ENCODE measurements around the gene MSANTD2. TPM values are rescaled to one million over a fixed set of nuclear protein-coding genes. Genes with fewer than 3 reads are reported as not detected.
A peak's percentile ranks its signal among the peaks of the same experiment; 100 is the strongest.

The MSANTD2 gene
- total RNA-seq, 1 experiment from 2014 or later = 8.6 TPM

- ChIA-PET POLR2A (no interaction called here), CTCF (interaction anchor here (1.8 kb wide), 1 partner anchor 40 kb away, joined by 4 read pairs; no protein-coding TSS in a partner anchor), RAD21 (ENCODE audit: low non-redundant PET in 1 of 2, low total read pairs in 2 of 2, uncharacterized antibody in 2 of 2, unreplicated experiment in 2 of 2) (no interaction called here)
- TF ChIP-seq POLR2AphosphoS5 (IDR thresholded peaks at IDR 0.05; ENCODE audit: low read depth, low read length) = no peak
- TF ChIP-seq JUND (IDR thresholded peaks at IDR 0.05) = no peak
- Histone ChIP-seq H3K36me3 (ENCODE audit: control insufficient read depth in 1 of 2, insufficient read depth in 2 of 2, low read length in 2 of 2) (no peaks in the 10 kb centered on the region), H4K20me1 (ENCODE audit: insufficient read depth) (0 out of 2 replicates have a peak, but pooled peaks cover 9% of the 10 kb centered on the region), H3K27ac (ENCODE audit: low read depth, low read length) (no peak overlapping the region), H3K27me3 (ENCODE audit: insufficient read depth, low read length) (no peaks in the 10 kb centered on the region), H3K4me2 (ENCODE audit: low read length) (no peak overlapping the region), H3K79me2 (ENCODE audit: insufficient read depth, low read length) (peaks cover 84% of the 10 kb centered on the region), H2AFZ (ENCODE audit: low read depth, low read length, poor library complexity, severe bottlenecking) (no peak overlapping the region), H3K4me1 (ENCODE audit: control insufficient read depth in 1 of 2, insufficient read depth in 2 of 2, low read length in 2 of 2) (peaks cover 6 to 24% of the 10 kb centered on the region in 2 experiments; a peak in 3 of 4 replicates), H3K9me3 (ENCODE audit: control insufficient read depth in 1 of 2, insufficient read depth in 1 of 2, low read depth in 1 of 2, low read length in 2 of 2) (no peaks in the 10 kb centered on the region), H3K9me2 (ENCODE audit: insufficient read depth) (no peaks in the 10 kb centered on the region), H3K4me3 (replicated peaks in 1 of 2; ENCODE audit: low read depth in 1 of 2, low read length in 2 of 2) (no peak overlapping the region), H3K9ac (ENCODE audit: low read length) (no peak overlapping the region)
- DNase-seq (ENCODE audit: low read depth, low spot score) (no peak), ATAC-seq (no peak)
- intact Hi-C loops (cut with micrococcal nuclease) = no loop called here
- BruUV-seq (replicated peaks) = no TSS peak
Measured at GRCh38 chr11:124796312-124796711, 3.9 kb downstream of the MSANTD2 start.

- Histone ChIP-seq H4K20me1 (ENCODE audit: insufficient read depth) (0 out of 2 replicates have a peak, but pooled peaks cover 18% of the 10 kb centered on the region), H3K27me3 (ENCODE audit: insufficient read depth, low read length) (no peaks in the 10 kb centered on the region), H3K9ac (ENCODE audit: low read length) (no peak overlapping the region), H3K79me2 (ENCODE audit: insufficient read depth, low read length) (peaks cover 97% of the 10 kb centered on the region), H3K9me3 (ENCODE audit: control insufficient read depth in 1 of 2, insufficient read depth in 1 of 2, low read depth in 1 of 2, low read length in 2 of 2) (no peaks in the 10 kb centered on the region), H3K36me3 (ENCODE audit: control insufficient read depth in 1 of 2, insufficient read depth in 2 of 2, low read length in 2 of 2) (no peaks in the 10 kb centered on the region), H2AFZ (ENCODE audit: low read depth, low read length, poor library complexity, severe bottlenecking) (no peak overlapping the region), H3K27ac (ENCODE audit: low read depth, low read length) (no peak overlapping the region), H3K9me2 (ENCODE audit: insufficient read depth) (no peaks in the 10 kb centered on the region), H3K4me2 (ENCODE audit: low read length) (peak overlapping the region; percentile 30; the same call in 1 of the 2 replicates), H3K4me1 (ENCODE audit: control insufficient read depth in 1 of 2, insufficient read depth in 2 of 2, low read length in 2 of 2) (peaks cover 3 to 14% of the 10 kb centered on the region in 2 experiments; a peak in 3 of 4 replicates), H3K4me3 (replicated peaks in 1 of 2; ENCODE audit: low read depth in 1 of 2, low read length in 2 of 2) (no peak overlapping the region)
- POLR2A ChIA-PET = interaction anchor here (0.9 to 1.2 kb wide), 3 partner anchors 10 to 125 kb away, joined by 3 to 4 read pairs (median 3); no protein-coding TSS in a partner anchor
- intact Hi-C loops (cut with micrococcal nuclease) = loop anchor here (1.0 to 2.0 kb wide), 2 partner anchors 43 to 124 kb away; no protein-coding TSS in a partner anchor
- TF ChIP-seq CTCF (IDR thresholded peaks at IDR 0.05 in 2 of 3, conservative IDR thresholded peaks at IDR 0.05 in 1 of 3; ENCODE audit: borderline replicate concordance in 1 of 3, insufficient read depth in 1 of 3, low read depth in 2 of 3, low read length in 2 of 3) (peak; percentile 69 to 87 (median 73); a peak in 5 of 6 replicates), ZNF274 (IDR thresholded peaks at IDR 0.05; ENCODE audit: low read depth, low read length) (no peak), RAD21 (IDR thresholded peaks at IDR 0.05; ENCODE audit: low read depth) (peak; percentile 77), JUND (IDR thresholded peaks at IDR 0.05) (no peak), EGR1 (IDR thresholded peaks at IDR 0.05; ENCODE audit: low read depth) (no peak), SRF (IDR thresholded peaks at IDR 0.05; ENCODE audit: low read depth) (no peak)
- ATAC-seq (peak; percentile 93), DNase-seq (ENCODE audit: low read depth, low spot score) (peak; percentile 43)
- CTCF ChIA-PET = interaction anchor here (0.6 to 4.0 kb wide), 23 partner anchors 8 to 391 kb away, joined by 3 to 27 read pairs (median 5); partner anchors contain the start of genes SIAE, SPA17 and TBRG1
- RAD21 ChIA-PET (ENCODE audit: low non-redundant PET in 1 of 2, low total read pairs in 2 of 2, uncharacterized antibody in 2 of 2, unreplicated experiment in 2 of 2) = interaction anchor here (0.6 to 1.4 kb wide), 3 partner anchors 54 to 125 kb away, joined by 3 to 5 read pairs (median 3); partner anchors contain the start of gene NRGN (in 1 of the 2)
- no TSS peak for BruUV-seq (replicated peaks)
Measured at GRCh38 chr11:124793466-124794278, 6.5 kb downstream of the MSANTD2 start.

Data from HCT116 (cell line).